ENCODE measurements around the gene COL28A1. TPM values are rescaled to one million over a fixed set of nuclear protein-coding genes. Genes with fewer than 3 reads are reported as not detected.

The COL28A1 gene
- total and polyA plus RNA-seq, 8 donors: 0.73 to 2.8 (median 2.1) TPM

DNA sequence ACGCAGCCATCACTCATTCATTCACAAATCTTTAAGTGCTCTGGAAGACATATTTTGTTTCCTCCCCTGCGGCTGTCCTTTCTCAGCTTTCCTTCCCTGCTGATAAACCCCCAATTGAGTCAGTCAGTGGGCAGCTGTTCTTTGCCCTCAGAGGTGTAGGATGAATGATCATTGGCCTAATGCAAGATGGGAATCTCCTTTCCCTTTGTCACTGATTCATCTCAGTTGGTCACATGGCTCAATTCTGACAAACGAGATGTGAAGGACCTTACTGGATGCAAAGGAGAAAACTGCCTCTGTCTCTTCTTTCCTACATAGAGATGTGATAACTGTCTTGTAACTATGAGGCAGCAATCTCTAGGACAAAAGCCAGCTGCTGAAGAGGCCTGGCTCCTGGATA lies 44.6 kb downstream of the COL28A1 start:
- peaks cover 0 to 5% of the 10 kb centered on the region in 2 donors for H3K36me3 ChIP-seq
- no peaks in the 10 kb centered on the region for H3K27me3 ChIP-seq
- TF ChIP-seq, protein P1, sequence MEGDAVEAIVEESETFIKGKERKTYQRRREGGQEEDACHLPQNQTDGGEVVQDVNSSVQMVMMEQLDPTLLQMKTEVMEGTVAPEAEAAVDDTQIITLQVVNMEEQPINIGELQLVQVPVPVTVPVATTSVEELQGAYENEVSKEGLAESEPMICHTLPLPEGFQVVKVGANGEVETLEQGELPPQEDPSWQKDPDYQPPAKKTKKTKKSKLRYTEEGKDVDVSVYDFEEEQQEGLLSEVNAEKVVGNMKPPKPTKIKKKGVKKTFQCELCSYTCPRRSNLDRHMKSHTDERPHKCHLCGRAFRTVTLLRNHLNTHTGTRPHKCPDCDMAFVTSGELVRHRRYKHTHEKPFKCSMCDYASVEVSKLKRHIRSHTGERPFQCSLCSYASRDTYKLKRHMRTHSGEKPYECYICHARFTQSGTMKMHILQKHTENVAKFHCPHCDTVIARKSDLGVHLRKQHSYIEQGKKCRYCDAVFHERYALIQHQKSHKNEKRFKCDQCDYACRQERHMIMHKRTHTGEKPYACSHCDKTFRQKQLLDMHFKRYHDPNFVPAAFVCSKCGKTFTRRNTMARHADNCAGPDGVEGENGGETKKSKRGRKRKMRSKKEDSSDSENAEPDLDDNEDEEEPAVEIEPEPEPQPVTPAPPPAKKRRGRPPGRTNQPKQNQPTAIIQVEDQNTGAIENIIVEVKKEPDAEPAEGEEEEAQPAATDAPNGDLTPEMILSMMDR (IDR thresholded peaks at IDR 0.05): no peak
- H3K4me3 ChIP-seq: no peak overlapping the region
- ATAC-seq (no peak), DNase-seq (no peak)
- H3K27ac ChIP-seq: no peak overlapping the region
- intact Hi-C loops (cut with DNase I): no loop called here
- no peaks in the 10 kb centered on the region for H3K4me1 ChIP-seq
- H3K9me3 ChIP-seq: peaks cover 0 to 19% of the 10 kb centered on the region in 2 donors

- H3K4me1 ChIP-seq: no peaks in the 10 kb centered on the region
- H3K9me3 ChIP-seq: peaks cover 0 to 19% of the 10 kb centered on the region in 2 donors
- intact Hi-C loops (cut with DNase I): no loop called here
- DNase-seq: no peak
- H3K4me3 ChIP-seq: no peak overlapping the region
- no peaks in the 10 kb centered on the region for H3K27me3 ChIP-seq
- H3K27ac ChIP-seq: no peak overlapping the region
- H3K36me3 ChIP-seq: peaks cover 0 to 5% of the 10 kb centered on the region in 2 donors
- ATAC-seq: no peak
- TF ChIP-seq, protein P1 (IDR thresholded peaks at IDR 0.05): no peak
These were observed 45.7 kb downstream of the COL28A1 start for GRCh38 chr7:7490003-7490402.

DNA sequence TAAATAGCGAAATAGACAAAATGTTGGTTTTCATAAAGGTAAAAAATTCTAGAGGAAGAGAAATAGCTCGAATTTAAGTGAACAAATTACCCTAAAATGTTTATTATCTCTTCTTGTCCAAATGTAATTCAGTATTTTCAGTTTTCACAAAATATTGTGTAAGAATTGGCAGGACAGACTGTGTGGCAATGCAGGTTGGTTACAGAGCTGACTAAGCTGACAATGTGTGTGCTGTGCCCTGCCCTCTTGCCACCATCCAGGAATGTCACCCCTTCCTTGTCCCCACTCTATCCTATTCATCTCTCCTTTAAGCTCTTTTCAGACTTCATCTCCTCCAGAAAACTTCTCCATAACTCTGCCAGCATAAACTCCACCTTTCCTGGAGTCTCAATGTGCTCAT lies 46.1 kb downstream of the COL28A1 start:
- Histone ChIP-seq H3K4me1 (no peaks in the 10 kb centered on the region), H3K9me3 (peaks cover 0 to 19% of the 10 kb centered on the region in 2 donors), H3K27ac (no peak overlapping the region), H3K4me3 (no peak overlapping the region), H3K36me3 (peaks cover 0 to 5% of the 10 kb centered on the region in 2 donors), H3K27me3 (no peaks in the 10 kb centered on the region)
- intact Hi-C loops (cut with DNase I): no loop called here
- no peak for DNase-seq
- ATAC-seq: no peak
- TF ChIP-seq, protein P1 (IDR thresholded peaks at IDR 0.05): no peak

GRCh38 chr7:7486362-7486761 lies 49.3 kb downstream of the COL28A1 start:
- intact Hi-C loops (cut with DNase I): no loop called here
- TF ChIP-seq, protein P1 (IDR thresholded peaks at IDR 0.05): no peak
- DNase-seq (no peak), ATAC-seq (no peak)
- H3K36me3 ChIP-seq: peaks cover 0 to 5% of the 10 kb centered on the region in 2 donors
- H3K27ac ChIP-seq: no peak overlapping the region
- H3K9me3 ChIP-seq: peaks cover 0 to 24% of the 10 kb centered on the region in 2 donors
- no peaks in the 10 kb centered on the region for H3K4me1 ChIP-seq
- no peak overlapping the region for H3K4me3 ChIP-seq
- H3K27me3 ChIP-seq: no peaks in the 10 kb centered on the region

DNA sequence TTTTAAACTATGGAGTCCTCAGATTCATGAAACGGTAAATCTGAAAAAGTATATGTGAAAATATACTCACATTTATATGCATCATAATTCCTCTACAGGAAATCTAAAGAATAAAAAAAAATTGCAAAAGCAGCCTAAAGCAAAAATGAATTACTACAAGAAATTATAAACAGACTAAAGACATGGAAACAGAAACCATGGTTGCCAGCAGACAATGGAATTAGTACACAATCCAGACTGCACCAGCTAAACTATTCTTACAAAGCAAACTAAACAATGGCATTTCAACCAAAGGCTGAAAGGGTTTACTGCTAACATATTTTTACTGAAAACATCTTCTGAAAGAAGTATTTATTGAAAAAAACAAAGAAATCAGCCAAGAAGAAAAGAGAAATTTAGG lies 51.6 kb downstream of the COL28A1 start:
- Histone ChIP-seq H3K9me3 (peaks cover 0 to 24% of the 10 kb centered on the region in 2 donors), H3K27me3 (no peaks in the 10 kb centered on the region), H3K27ac (no peak overlapping the region), H3K4me1 (no peaks in the 10 kb centered on the region), H3K36me3 (peaks cover 0 to 4% of the 10 kb centered on the region in 2 donors), H3K4me3 (no peak overlapping the region)
- ATAC-seq (no peak), DNase-seq (no peak)
- TF ChIP-seq, protein P1 (IDR thresholded peaks at IDR 0.05): no peak
- intact Hi-C loops (cut with DNase I): no loop called here
